Stimulated activated naive B cell treated with anti-CD40 and anti-IgM and Interleukin-4, amounts not matched to agents 10 μg/mL and 1 μg/mL and 100 μg/mL, for 72 hours (primary cell): Measurements from ENCODE around the gene SELENOP.
"Not testable (repeated sequence)": the region's sequence is repeated elsewhere in the genome, so short reads cannot be mapped to it uniquely, and the experiment has no call there.

Experiments used
- ATAC-seq, 2 donors: fragments of 150-1000 bp; cut with Tn5 transposase; replicated peaks; 2 replicates each; pipeline ENCODE4 v1.10.0; 2021; ENCODE audit warnings: moderate library complexity in 1 of 2
- DNase-seq: peaks from one replicate; pipeline ENCODE4 v3.0.0; 2021
- H3K27ac Mint-ChIP-seq: one replicate; pipeline ENCODE4 v1.8.0; 2022; ENCODE audit warnings: mild to moderate bottlenecking, mixed read lengths
- H3K27me3 Mint-ChIP-seq, 2 donors: one replicate each; pipeline ENCODE4 v1.8.0; 2022; ENCODE audit warnings: mixed read lengths in 2 of 2
- H3K36me3 Mint-ChIP-seq, 2 donors: one replicate each; pipeline ENCODE4 v1.8.0; 2022; ENCODE audit warnings: mixed read lengths in 2 of 2, mild to moderate bottlenecking in 1 of 2
- H3K4me1 Mint-ChIP-seq, 2 donors: one replicate each; pipeline ENCODE4 v1.8.0; 2022; ENCODE audit warnings: mixed read lengths in 2 of 2, mild to moderate bottlenecking in 1 of 2
- H3K4me3 Mint-ChIP-seq, 2 donors: one replicate each; pipeline ENCODE4 v1.8.0; 2022; ENCODE audit warnings: mild to moderate bottlenecking in 2 of 2, mixed read lengths in 2 of 2, moderate library complexity in 1 of 2
- H3K9me3 Mint-ChIP-seq, 2 donors: one replicate each; pipeline ENCODE4 v1.8.0; 2022; ENCODE audit warnings: mixed read lengths in 2 of 2, mild to moderate bottlenecking in 1 of 2

The SELENOP gene

GRCh38 chr5:42811591-42812446 lies at the start of gene SELENOP:
Gene SELENOP (minus strand): TSS chr5:42811892. CDS start chr5:42808353, 3,539 bp downstream.
- DNase-seq (no peak), ATAC-seq (no peak)
- H3K4me1 Mint-ChIP-seq = peaks cover 0 to 9% of the 10 kb centered on the region in 2 donors
- no peak within 1 kb of the TSS for H3K27ac Mint-ChIP-seq
- H3K4me3 Mint-ChIP-seq = no peak within 1 kb of the TSS
- H3K9me3 Mint-ChIP-seq = no peaks in the 10 kb centered on the region
- no peaks in the 10 kb centered on the region for H3K27me3 Mint-ChIP-seq
- H3K36me3 Mint-ChIP-seq = no peaks in the 10 kb centered on the region

- Mint-ChIP-seq H3K27me3 (peaks cover 25 to 32% of the 10 kb centered on the region in 2 donors), H3K9me3 (peaks cover 4% of the 10 kb centered on the region in 2 donors), H3K4me3 (no peak overlapping the region), H3K36me3 (no peaks in the 10 kb centered on the region), H3K4me1 (peaks cover 0 to 1% of the 10 kb centered on the region in 2 donors), H3K27ac (no peak overlapping the region)
- no peak for DNase-seq
- no peak for ATAC-seq
Measured at GRCh38 chr5:42858687-42859086, 47.0 kb upstream of the SELENOP start.

GRCh38 chr5:42858031-42858643 lies 46.4 kb upstream of the SELENOP start:
- no peak for ATAC-seq
- Mint-ChIP-seq H3K27me3 (peaks cover 24 to 32% of the 10 kb centered on the region in 2 donors), H3K36me3 (no peaks in the 10 kb centered on the region), H3K9me3 (peaks cover 4% of the 10 kb centered on the region in 2 donors), H3K4me1 (peaks cover 0 to 1% of the 10 kb centered on the region in 2 donors), H3K27ac (no peak overlapping the region), H3K4me3 (no peak overlapping the region)
- DNase-seq = no peak

- Mint-ChIP-seq H3K27ac (no peak overlapping the region), H3K4me3 (no peak overlapping the region), H3K9me3 (no peaks in the 10 kb centered on the region), H3K4me1 (peaks cover 0 to 1% of the 10 kb centered on the region in 2 donors), H3K27me3 (peaks cover 12 to 17% of the 10 kb centered on the region in 2 donors), H3K36me3 (no peaks in the 10 kb centered on the region)
- DNase-seq (no peak), ATAC-seq (no peak)
Measured at GRCh38 chr5:42855811-42856210, 44.1 kb upstream of the SELENOP start.

GRCh38 chr5:42855386-42855785 lies 43.7 kb upstream of the SELENOP start:
- Mint-ChIP-seq H3K4me3 (no peak overlapping the region), H3K27me3 (peaks cover 8 to 13% of the 10 kb centered on the region in 2 donors), H3K36me3 (no peaks in the 10 kb centered on the region), H3K27ac (no peak overlapping the region), H3K9me3 (no peaks in the 10 kb centered on the region), H3K4me1 (peaks cover 0 to 1% of the 10 kb centered on the region in 2 donors)
- no peak for DNase-seq
- ATAC-seq = no peak

GRCh38 chr5:42854795-42855194 lies 43.1 kb upstream of the SELENOP start:
- H3K27ac Mint-ChIP-seq = no peak overlapping the region
- peaks cover 0 to 1% of the 10 kb centered on the region in 2 donors for H3K4me1 Mint-ChIP-seq
- DNase-seq (no peak), ATAC-seq (no peak)
- H3K4me3 Mint-ChIP-seq = no peak overlapping the region
- no peaks in the 10 kb centered on the region for H3K36me3 Mint-ChIP-seq
- peaks cover 2 to 7% of the 10 kb centered on the region in 2 donors for H3K27me3 Mint-ChIP-seq
- no peaks in the 10 kb centered on the region for H3K9me3 Mint-ChIP-seq

GRCh38 chr5:42852826-42853225 lies 41.1 kb upstream of the SELENOP start:
- no peak for DNase-seq
- no peak for ATAC-seq
- H3K4me1 Mint-ChIP-seq = no peaks in the 10 kb centered on the region
- no peaks in the 10 kb centered on the region for H3K27me3 Mint-ChIP-seq
- no peak overlapping the region for H3K27ac Mint-ChIP-seq
- no peak overlapping the region for H3K4me3 Mint-ChIP-seq
- no peaks in the 10 kb centered on the region for H3K9me3 Mint-ChIP-seq
- no peaks in the 10 kb centered on the region for H3K36me3 Mint-ChIP-seq

GRCh38 chr5:42851481-42851880 lies 39.8 kb upstream of the SELENOP start:
- Mint-ChIP-seq H3K36me3 (no peaks in the 10 kb centered on the region), H3K4me3 (no peak overlapping the region), H3K4me1 (no peaks in the 10 kb centered on the region), H3K9me3 (no peaks in the 10 kb centered on the region), H3K27ac (no peak overlapping the region), H3K27me3 (no peaks in the 10 kb centered on the region)
- DNase-seq (no peak), ATAC-seq (no peak)

GRCh38 chr5:42848545-42848944 lies 36.9 kb upstream of the SELENOP start:
- Mint-ChIP-seq H3K36me3 (no peaks in the 10 kb centered on the region), H3K27me3 (no peaks in the 10 kb centered on the region), H3K4me1 (no peaks in the 10 kb centered on the region), H3K27ac (no peak overlapping the region), H3K4me3 (no peak overlapping the region), H3K9me3 (no peaks in the 10 kb centered on the region)
- ATAC-seq (no peak), DNase-seq (no peak)

GRCh38 chr5:42844408-42844807 lies 32.7 kb upstream of the SELENOP start:
- not testable (repeated sequence) for H3K4me3 Mint-ChIP-seq, H3K27ac Mint-ChIP-seq, DNase-seq, H3K9me3 Mint-ChIP-seq, H3K4me1 Mint-ChIP-seq, H3K36me3 Mint-ChIP-seq, ATAC-seq
- peaks cover 3 to 13% of the 10 kb centered on the region in 2 donors for H3K27me3 Mint-ChIP-seq

GRCh38 chr5:42843675-42844292 lies 32.1 kb upstream of the SELENOP start:
- H3K27me3 Mint-ChIP-seq = peaks cover 3 to 13% of the 10 kb centered on the region in 2 donors
- no peak overlapping the region for H3K4me3 Mint-ChIP-seq
- no peak overlapping the region for H3K27ac Mint-ChIP-seq
- H3K36me3 Mint-ChIP-seq = no peaks in the 10 kb centered on the region
- no peaks in the 10 kb centered on the region for H3K4me1 Mint-ChIP-seq
- no peak for ATAC-seq
- no peak for DNase-seq
- H3K9me3 Mint-ChIP-seq = no peaks in the 10 kb centered on the region

GRCh38 chr5:42842921-42843641 lies 31.4 kb upstream of the SELENOP start:
- no peak for ATAC-seq
- no peaks in the 10 kb centered on the region for H3K36me3 Mint-ChIP-seq
- H3K4me3 Mint-ChIP-seq = no peak overlapping the region
- H3K4me1 Mint-ChIP-seq = no peaks in the 10 kb centered on the region
- H3K27me3 Mint-ChIP-seq = peaks cover 3 to 13% of the 10 kb centered on the region in 2 donors
- no peak for DNase-seq
- no peak overlapping the region for H3K27ac Mint-ChIP-seq
- H3K9me3 Mint-ChIP-seq = no peaks in the 10 kb centered on the region

- no peak for DNase-seq
- ATAC-seq = no peak
- Mint-ChIP-seq H3K4me1 (no peaks in the 10 kb centered on the region), H3K9me3 (no peaks in the 10 kb centered on the region), H3K27me3 (peaks cover 3 to 13% of the 10 kb centered on the region in 2 donors), H3K36me3 (no peaks in the 10 kb centered on the region), H3K4me3 (no peak overlapping the region), H3K27ac (no peak overlapping the region)
Measured at GRCh38 chr5:42840842-42841567, 29.3 kb upstream of the SELENOP start.

- peaks cover 3 to 13% of the 10 kb centered on the region in 2 donors for H3K27me3 Mint-ChIP-seq
- no peaks in the 10 kb centered on the region for H3K4me1 Mint-ChIP-seq
- no peaks in the 10 kb centered on the region for H3K36me3 Mint-ChIP-seq
- no peak overlapping the region for H3K4me3 Mint-ChIP-seq
- ATAC-seq = no peak
- DNase-seq = no peak
- H3K27ac Mint-ChIP-seq = no peak overlapping the region
- peaks cover 0 to 1% of the 10 kb centered on the region in 2 donors for H3K9me3 Mint-ChIP-seq
Measured at GRCh38 chr5:42840269-42840668, 28.6 kb upstream of the SELENOP start.
